Stimulated activated naive CD4-positive, alpha-beta T cell treated with Interleukin-2 at 50 U/mL for 16 hours (primary cell): Measurements from ENCODE around the gene CRACR2B.
A peak's percentile ranks its signal among the peaks of the same experiment; 100 is the strongest.

ENCODE experiments used
- DNase-seq: peaks from one replicate; lab custom pipeline; 2025; lab: John Stamatoyannopoulos, UW

The CRACR2B gene

GRCh38 chr11:868802-869201 is 41.1 kb downstream of the CRACR2B start:
- no peak for DNase-seq

DNA sequence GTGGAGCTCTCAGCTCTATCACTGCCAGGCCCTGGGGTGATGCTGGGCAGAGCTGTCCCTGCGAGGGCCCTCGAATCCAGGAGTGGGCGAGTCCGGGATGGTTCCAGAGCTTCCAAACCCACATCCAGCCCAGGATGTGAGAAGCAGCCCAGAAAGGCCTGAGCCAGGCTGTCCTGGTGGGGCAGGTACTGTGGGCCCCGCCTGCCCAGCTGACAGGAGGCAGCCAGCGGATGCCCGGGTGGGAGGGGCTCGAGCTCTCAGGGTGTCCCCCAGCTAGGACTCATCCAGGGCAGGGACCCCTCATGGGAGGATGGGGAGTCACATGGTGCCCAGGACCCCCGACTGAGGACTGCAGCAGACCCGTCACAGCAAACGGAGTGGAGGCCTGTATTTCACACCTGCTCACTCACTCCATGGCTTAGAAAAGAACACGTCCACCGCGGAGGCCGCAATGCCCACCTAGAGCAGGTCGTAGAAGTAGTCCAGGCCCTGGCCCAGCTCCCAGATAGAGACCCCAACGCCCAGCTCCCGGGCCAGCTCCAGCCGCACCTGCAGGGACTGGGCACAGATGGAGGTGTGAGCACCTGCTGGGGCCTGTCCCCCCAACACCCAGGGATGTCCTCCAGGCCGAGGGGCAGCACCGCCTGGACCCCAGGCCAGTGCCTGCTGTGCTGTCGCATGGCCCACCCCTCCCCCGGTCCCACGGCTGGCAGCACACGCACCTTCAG is 41.8 kb downstream of the CRACR2B start:
- no peak for DNase-seq

DNA sequence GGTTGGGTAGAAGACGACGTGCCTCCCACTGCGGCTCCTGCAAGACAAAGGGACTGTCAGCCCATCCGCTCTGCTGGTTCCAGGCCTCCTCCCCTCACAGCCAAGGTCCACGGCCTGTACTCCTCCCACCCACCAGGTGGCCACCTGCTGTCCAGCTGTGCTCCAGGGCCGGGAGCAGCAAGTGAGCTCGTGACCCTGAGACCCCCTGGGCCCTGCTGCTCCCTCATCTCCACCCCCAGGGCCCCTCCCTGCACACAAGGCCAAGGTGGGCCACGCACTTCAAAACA is 42.4 kb downstream of the CRACR2B start:
- DNase-seq: no peak

- no peak for DNase-seq
Observed at GRCh38 chr11:870418-870817, 42.7 kb downstream of the CRACR2B start.

- no peak for DNase-seq
Observed at GRCh38 chr11:871472-871871, 43.8 kb downstream of the CRACR2B start.

- no peak for DNase-seq
Observed at GRCh38 chr11:872799-873198, 45.1 kb downstream of the CRACR2B start.

DNA sequence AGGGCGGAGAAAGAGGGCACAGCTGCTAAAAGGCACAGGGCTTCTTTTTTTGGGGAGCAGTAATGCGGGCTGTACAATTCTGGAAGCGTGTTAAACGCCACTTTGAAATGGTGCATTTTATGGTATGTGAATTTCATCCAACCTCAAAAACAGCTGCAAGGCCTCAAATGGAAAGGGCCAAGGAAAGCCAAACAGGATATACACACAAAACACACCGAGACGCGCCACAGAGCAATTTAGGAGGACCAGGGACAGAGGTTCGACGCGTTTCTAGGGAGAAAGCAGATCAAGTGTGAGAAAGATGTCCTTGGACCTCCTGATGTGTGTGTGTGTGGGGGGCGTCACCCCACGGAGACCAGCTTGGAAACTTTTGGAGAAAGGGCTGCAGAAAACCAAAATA is 46.0 kb downstream of the CRACR2B start:
- DNase-seq: no peak

DNA sequence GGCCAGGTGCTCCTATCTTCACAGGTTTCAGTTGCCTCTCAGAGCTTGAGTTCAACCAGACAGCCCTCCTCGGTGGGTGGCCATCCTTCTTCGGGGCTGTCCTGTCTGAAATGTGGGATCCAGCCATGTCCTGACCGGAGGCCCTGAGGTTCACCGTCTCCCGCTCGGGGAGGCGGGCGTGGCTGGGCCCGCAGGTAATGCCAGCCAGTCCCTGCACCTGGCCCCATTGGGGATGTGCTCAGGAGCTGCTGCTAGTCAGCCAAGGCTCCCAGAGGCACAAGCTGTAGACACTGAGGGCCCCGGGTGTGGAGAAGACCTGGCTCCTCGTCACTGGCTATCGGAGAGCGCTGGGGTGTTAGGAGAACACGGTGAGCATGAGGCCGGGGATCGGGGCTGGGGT is 47.5 kb downstream of the CRACR2B start:
- no peak for DNase-seq

GRCh38 chr11:875769-876301 is 48.1 kb downstream of the CRACR2B start:
- DNase-seq: no peak

DNA sequence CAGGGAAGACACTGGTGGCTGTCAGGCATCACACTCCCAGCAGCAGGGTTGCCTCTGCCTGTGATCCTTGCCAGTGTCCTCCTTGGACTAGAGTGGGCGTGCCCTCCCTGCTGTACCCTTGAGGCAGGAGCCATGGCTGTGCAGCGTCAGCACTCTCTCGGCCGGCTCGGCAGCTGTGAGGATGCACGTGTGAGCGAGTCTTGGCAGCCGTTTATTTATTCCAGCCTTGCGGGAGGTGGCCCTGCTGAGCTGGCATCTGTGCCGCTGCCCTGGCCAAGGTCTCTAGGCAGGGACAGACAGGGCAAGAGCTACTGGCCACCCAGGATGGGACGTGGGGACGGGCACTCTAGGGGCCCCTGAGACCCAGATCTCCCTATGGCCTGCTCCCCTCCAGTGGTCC is 48.8 kb downstream of the CRACR2B start:
- DNase-seq: no peak

- peak; percentile 12 for DNase-seq
Observed at GRCh38 chr11:877565-877964, 49.8 kb downstream of the CRACR2B start.

DNA sequence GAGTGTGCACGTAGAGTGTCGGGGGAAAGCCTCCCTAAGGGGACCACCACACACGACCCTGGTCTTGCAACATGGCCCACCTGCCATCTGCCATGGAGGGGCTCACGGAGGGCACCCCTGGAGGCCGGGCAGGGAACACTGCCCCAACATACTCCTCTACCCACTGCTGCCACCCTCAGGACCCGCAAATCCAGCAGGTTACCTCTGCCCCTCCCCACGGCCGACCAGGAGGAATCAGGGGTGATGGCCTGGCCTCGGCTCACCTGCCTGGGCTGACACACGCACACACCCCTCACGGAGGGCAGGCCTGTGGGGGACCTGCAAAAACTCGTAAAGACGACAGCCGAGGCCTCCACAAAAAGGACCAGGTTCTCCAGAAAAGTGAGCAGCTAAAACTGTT is 52.7 kb downstream of the CRACR2B start:
- no peak for DNase-seq
